Measurements from ENCODE around the gene TECPR1.
A peak's percentile ranks its signal among the peaks of the same experiment; 100 is the strongest.

The TECPR1 gene

DNA sequence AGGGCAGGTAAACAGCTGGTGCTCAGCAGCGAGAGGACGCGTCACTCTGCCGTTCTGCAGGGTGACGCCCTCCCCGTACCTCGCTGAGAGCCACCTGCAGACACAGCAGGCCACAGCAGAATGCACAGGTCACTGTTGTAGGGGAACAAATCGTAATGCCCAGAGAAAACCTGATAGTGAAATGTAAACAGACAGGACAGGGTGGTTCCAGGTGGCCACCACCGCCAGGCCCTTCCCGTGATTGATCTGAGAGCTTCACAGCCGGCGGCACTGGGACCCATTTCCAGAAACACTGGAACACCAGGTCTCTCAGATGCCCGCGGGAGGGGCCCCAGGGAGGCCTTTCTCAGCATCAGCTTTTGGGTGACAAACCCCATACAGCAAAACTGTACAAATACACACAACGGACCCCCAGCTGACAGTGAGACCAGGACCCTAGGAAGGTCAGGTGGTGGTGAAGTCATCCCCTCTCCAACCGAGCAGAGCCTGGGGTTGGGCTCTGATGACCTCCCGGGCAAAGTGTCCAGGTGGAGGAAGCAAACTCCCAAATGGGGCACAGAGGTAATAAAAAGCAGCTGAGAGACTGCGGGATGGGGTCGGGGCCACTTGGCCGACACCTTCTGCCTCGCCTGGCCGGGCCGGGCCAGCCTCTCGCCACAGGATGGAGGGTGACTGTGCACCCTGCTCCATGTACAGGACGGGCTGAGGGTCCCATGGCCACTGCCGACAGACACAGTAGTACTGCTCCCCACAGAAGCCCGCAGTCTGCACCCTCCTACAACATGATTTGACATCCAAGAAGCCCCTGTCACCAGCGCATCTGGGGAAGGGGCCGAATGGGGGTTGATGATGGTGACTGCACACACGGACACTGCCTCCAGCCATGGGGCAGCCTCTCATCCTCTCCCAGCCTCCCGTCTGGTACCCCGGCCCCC lies 36.2 kb downstream of the TECPR1 start:
- H3K27ac ChIP-seq, result no peak overlapping the region
- H3K4me3 ChIP-seq, result no peak overlapping the region

DNA sequence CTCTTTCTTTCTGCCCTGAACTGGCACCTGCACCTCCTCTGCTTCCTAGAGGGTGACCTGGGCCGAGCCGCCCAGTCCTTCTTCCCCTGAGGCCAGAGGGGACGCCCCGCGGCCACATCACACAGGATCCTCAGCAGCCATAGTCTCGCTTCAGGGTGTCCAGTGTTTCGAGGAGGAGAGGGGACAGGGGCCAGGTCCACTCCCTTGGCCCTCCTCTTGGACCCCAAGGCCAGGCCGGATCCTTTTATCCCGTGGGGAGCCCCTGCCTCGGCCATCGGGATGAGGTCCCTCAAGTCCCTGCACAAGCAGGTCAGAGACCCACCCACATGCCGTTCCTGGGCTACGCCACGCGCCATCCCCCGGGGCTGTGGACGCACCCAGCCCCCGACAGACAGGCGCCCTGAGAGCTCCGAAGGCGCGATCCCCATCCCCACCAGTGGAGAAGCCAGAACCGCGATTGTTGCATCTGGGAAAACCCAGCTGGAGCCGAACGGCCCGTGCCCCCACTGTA lies 37.2 kb downstream of the TECPR1 start:
- Histone ChIP-seq H3K4me3 (no peak overlapping the region), H3K27ac (no peak overlapping the region)

DNA sequence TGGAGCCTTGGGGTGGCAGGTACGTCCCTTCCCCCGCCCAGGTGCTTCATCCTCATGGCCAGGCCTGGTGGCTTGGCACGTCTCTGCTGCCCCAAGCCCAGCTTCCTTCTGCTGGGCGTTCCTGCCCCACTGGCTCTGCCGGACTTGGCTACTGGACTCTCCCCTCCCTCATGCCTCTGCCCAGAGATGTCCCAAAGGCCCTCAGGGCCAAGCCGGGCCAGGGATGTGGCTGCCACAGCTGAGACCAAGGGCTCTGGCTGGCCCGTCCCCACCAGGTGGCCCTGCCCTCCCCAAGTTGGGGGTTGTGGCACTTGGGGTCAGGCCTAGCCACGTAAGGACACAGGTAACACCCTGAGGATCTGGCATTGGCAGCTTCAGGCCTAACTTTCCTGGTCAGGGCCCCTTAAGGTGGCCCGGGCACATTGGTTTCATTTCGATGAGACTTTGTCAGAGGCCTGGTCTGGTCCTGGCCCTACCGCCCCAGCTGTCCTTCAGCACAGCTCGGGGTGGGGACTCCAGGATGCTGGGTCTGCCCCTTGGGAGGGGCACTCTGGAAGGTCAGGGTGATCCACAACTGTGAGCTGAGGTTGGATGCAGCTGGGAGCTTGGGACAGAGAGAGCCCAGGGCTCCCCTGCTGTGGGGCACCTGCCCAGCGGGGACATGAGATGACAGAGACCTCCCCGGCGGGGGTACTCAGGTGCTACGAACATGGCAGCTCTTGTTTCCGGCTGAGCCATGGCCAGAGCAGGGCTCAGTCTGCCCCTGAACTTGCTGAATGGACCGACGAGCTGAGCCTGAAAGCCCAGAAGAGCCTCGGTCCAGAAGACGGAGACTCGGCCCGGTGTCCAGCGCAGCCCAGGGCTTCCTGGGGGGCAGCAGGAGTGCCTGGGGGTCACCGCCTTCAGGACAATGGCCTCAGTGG lies 37.9 kb downstream of the TECPR1 start:
- Histone ChIP-seq H3K4me3 (no peak overlapping the region), H3K27ac (no peak overlapping the region)

DNA sequence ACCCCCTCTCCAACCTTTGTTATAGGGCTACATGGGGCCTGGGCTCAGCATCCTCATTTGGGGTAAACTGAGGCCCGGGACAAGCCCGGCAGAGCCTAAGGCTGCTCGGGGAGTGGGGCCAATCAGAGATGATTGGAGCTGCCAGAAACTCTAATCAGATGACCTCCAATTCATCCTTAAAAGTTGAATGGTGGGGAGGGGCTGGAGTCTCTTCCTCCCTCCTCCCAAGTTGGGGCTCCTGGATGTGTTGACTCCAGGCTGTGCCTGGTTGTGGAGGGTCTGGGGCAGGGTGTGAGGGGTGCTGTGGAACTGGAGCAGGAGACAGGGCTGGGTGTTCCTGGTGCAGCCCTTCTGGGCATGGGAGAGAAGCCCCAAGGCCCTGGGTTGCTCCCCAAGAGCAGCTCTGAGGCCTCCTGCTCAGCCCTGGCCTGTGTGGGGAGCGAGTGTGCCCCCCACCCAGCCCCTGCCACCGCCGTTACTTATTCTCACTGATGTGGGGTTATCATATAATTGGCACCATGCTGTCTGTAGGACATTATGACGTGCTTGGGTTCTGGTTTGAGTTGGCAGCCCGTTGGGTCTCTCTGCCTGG lies 38.6 kb downstream of the TECPR1 start:
- Histone ChIP-seq H3K4me3 (no peak overlapping the region), H3K27ac (no peak overlapping the region)

DNA sequence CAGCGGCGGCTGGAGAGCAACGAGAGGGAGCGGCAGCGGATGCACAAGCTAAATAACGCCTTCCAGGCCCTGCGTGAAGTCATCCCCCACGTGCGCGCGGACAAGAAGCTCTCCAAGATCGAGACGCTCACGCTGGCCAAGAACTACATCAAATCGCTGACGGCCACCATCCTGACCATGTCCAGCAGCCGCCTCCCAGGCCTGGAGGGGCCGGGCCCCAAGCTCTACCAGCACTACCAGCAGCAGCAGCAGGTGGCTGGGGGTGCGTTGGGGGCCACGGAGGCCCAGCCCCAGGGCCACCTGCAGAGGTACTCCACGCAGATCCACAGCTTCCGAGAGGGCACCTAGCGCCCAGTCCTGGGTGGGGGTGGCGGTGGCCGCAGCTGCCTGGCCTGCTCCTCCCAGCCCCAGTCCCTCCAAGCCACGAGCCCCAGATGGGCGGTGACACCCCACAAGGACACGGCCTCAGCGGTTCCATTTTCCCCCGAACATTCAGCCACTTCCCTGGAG lies 39.4 kb downstream of the TECPR1 start:
- no peak overlapping the region for H3K4me3 ChIP-seq
- H3K27ac ChIP-seq, result no peak overlapping the region

DNA sequence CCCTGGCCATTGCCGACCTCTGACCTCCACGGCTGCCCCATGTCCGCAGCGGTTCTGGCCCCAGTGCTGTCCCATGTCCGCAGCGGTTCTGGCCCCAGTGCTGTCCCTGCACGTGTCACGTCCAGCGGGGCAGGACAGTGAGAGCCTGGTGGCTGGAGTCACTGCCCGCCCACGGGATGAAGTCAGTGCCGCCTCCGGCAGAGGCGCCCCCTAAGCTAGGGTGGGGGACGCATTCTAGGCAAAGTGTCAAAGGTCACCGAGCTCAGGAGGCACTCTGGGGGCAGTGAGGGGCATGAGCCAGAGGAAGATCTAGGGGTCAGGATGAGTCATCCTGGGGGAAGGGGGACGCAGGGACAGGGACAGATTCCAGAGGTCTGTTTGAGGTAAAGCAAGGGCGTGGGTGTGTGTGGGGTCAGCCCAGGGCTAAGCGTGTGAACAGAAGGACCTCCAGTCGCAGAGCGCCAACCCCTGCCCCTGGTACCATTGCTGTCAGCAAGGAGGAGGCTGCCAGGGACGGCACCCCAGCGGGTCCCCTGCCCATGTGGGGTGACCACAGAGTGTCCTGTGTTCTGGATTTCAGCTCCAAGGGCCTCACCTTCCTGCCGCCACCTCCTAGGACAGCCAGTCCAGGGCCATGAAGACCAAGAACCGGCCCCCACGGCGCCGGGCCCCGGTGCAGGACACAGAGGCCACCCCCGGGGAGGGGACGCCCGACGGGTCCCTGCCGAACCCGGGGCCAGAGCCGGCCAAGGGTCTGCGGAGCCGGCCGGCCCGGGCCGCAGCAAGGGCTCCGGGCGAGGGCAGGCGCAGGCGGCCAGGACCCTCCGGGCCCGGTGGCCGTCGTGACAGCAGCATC lies 40.1 kb downstream of the TECPR1 start:
- Histone ChIP-seq H3K4me3 (peak overlapping the region in 4 of 7 experiments; percentile 3 to 34 (median 23)), H3K27ac (peak overlapping the region in 1 of 21 experiments; percentile 33)

DNA sequence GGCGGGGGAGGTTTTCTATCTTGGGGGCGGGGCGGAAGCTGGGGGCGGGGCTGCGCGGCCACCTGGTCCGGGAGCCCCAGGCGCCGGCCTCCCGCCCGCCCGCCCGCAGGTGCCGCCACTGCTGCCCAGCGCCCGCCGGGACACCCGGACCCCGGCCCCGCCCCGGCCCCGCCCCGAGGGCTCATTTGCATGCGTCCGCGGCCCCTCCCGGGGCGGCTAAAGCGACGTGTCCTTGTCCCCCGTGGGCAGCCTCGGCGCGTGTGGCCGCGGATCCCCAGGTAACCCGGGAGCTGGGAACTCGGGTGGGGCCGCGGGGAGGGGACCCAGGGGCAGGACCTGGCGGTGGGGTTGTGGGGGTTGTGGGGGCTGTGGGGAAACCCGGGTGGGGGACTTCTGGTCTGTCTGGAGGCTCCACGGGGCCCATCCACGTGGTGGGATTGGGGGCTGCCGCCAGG lies 40.8 kb downstream of the TECPR1 start, which contains the start of gene BHLHA15:
Gene BHLHA15, plus strand, starts transcription at position 219 of the 455 bp plus-strand sequence. CDS start 871 bp downstream, outside the sequence.
- H3K27ac ChIP-seq, result peak within 1 kb of the TSS in 1 of 21 experiments; percentile 33
- peak within 1 kb of the TSS in 4 of 7 experiments; percentile 15 to 34 (median 23) for H3K4me3 ChIP-seq

DNA sequence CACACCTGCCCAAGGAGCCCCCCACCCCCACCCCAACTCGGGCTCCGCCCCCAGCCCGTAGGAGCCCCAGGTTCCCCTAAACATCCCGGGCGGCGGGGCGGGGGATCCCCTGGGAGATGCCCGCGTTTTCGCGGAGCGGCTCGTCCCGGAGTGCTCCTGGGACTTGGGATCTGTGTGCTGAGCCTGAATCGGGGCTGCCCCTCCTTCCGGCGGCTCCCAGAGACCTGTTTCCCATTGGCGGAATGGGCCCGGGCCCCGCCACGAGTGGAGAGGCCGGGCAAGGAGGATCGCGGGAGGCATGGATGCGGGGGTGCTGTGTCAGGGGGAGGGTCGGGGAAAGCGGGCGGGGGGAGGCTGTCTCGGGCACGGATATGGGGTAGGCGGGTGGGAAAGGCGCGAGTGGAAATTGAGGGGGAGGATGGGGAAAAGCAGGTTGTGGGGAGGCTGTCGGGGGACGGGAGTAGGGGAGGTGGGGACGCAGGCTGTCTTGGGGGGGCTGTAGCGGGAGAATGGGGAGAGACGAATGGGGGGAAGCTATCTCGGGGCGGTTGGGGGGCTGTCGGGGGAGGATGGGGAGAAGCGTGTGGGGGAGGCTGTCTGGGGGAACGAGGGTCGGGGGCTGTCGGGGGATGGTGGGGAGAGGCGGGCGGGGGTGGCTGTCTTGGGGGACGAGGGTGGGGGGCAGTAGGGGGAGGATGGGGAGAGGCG lies 41.4 kb downstream of the TECPR1 start:
- Histone ChIP-seq H3K27ac (no peak overlapping the region), H3K4me3 (peak overlapping the region in 4 of 7 experiments; percentile 11 to 34 (median 18))

DNA sequence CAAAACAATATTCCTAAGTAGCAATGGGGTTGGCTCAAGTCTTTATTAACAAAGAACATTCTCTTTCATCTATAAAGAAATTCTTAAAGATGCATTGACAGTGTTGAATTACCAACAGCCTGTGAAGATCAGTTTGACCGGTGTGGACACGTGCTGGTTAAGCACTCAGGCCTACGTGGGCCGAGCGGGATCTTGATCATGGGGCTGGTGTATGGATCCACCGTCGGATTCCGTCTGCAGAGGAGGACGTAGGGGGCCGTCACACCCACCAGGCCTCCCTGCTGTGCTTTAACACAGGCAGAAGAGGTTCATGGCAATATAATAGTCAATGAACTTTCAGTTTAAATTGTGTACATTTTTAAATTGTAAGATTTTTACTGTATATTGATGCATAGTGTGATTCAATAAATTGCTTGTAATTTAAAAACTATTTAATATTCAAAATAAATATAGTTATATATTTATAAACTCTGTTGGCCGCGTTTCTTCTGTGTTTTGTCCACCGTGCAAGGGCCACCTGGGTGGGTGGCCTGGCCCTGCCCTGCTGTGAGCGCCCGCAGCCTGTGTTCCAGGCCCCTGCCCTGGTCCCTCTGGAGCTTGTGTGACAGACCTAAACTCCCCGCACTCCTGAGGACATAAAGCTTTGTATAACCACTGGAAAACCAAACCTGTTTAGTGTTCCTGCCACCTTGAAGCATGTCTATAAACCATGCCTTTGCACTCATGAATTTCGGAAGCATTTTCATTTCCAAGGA lies 42.7 kb downstream of the TECPR1 start:
- H3K4me3 ChIP-seq, result no peak overlapping the region

DNA sequence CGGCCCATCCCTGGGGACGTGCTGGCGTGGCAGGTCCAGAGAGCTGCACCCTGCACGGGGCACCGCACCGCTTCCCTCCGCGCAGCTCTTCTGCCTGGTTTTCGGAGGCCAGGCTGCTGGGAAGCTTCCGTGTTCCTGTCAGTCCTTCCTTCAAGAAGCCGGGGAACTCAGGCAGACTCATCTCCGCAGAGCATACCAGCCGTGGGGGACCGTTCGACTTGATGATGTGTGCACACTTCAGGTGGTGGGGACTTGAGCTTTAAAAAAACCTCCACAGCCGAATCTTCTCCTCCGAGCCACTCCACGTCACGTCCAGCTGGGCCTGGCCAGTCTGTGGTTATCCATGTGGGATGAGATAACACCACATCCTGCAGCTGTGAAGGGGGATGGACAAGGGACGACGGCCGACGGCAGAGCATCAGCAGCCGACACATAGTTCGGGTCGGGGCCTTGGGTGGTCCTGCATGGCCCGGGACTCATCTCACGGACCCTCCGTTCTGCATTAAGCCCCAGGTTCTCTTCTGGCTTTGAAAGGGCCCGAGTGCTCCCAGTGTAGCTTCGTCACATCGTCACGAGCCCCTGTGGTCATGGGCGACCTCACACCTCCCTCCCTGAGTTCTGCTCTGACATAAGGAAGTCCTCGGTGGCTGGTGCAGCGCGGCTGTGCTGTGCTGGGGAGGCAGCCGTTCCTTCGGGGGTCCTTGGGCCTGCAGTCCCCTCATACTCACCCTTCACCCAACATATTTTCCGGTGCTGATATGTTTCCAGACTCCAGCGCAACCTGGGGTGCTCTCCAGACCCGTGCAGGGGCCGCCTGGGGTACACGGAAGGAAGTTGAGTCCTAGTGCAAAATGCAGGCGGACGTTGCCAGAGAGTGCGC lies 45.3 kb downstream of the TECPR1 start:
- Histone ChIP-seq H3K4me3 (no peak overlapping the region), H3K27ac (no peak overlapping the region)

More for the DNA sequence above, 42.7 kb downstream of the TECPR1 start:
- no peak overlapping the region for H3K27ac ChIP-seq

DNA sequence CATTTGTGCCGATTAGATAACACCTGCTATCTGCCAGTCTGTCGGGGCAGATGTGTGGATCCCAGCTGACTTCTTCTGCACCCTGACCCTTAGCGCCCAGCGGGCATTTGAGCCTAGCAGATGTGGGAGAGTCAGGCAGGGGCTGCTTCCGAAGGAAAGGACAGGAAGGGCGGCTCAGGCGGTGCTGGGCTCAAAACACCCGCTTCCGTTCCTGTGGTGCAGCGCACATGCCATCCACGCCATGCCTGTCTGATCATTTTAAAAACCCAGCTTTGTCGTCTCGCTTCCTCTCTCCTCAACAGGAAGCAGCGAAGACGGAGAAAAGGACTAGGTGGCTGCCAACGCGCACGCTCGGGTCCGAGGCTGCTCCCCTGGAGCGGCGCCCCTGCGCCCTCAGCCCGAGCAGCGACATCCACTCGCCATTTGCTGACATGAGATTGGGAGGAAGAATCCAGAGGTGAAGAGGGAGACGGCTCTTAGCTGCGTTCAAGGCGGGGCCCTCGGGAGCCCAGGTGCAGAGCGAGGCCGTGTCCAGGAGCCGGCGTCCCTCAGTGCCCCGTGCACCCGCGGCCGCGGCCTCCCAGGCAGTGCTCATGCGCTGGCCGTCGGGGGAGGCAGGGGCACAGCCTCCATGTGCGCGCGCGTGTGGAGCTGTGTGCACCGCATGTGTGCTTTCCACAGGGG lies 46.7 kb downstream of the TECPR1 start:
- Histone ChIP-seq H3K27ac (no peak overlapping the region), H3K4me3 (no peak overlapping the region)

DNA sequence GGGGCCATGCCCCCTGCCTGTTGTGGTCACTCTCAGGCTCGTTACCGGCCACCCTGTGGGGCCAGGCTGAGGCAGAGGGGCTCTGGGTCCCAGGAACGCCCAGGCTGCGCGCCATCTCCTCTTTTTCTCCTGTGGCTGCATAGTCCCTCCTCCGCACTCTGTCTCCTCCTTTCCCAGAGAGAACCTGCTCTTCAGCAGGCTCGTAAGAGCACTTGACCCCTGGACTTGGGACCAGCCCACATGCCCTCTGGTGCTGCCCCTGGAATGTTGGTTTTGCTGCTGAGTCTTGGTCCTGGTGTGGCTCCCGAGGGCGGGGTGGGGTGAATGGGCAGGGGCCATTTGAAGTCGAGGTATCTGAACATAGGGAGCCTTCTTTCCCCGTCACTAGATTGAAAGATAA lies 47.4 kb downstream of the TECPR1 start:
- H3K4me3 ChIP-seq, result no peak overlapping the region
- no peak overlapping the region for H3K27ac ChIP-seq

DNA sequence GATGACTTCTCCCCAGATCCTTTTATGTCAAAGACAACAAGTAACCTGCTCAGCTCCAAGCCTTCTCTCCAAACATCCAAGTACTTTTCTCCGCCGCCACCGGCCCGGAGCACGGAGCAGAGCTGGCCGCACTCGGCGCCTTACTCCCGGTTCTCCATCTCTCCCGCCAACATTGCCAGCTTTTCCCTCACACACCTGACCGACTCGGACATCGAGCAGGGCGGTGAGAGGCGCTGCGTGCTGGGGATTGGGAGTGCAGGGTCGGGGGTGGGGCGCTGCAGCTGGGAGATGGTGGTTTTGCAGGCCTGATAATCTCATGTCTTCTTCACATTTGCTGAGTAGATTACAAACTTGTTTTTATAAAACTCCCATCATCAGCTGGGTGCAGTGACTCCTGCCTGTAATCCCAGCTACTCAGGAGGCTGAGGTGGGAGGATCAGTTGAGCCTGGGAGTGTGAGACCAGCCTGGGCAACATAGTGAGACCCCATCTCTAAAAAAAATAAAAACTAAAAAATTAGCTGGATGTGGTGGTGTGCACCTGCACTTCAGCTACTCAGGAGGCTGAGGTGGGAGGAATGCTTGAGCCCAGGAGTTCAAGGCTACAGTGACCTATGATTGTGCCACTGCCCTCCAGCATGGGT lies 47.9 kb downstream of the TECPR1 start:
- no peak overlapping the region for H3K4me3 ChIP-seq
- no peak overlapping the region for H3K27ac ChIP-seq

DNA sequence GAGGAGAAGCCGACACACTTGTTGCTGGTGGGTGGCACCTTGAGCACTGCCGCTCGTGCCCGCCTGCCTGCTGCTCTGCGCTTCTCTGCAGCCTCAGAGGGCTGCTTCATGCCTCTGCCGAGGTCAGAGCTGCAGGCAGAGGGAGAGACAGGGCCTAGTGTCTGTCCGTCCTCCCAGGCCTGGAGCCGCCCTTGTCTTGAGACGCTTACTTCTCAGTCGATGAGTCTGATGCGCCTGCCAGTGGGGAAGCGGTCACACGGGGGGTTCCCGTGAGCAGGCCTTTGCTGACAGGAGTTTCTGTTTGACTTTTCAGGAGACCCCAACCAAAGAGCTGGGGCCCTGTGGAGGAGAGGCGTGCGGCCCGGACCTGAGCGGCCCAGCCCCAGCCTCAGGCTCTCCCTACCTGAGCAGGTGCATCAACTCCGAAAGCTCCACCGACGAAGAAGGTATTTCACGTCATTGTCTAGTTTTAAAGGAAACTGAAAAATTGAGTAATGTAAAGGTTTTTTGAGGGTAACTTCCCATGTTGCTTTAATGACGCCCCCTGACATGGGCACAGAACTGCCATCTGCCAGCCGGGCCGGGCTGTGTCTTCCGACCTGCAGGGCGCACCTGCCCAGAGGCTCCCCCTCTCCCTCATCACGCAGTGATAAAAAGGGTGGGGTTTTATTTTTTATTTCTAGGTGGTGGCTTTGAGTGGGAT lies 48.6 kb downstream of the TECPR1 start:
- no peak overlapping the region for H3K4me3 ChIP-seq
- H3K27ac ChIP-seq, result no peak overlapping the region
